ENCODE measurements around the gene KIR3DL2. TPM values are rescaled to one million over a fixed set of nuclear protein-coding genes. Genes with fewer than 3 reads are reported as not detected.
"Not testable (repeated sequence)": the region's sequence is repeated elsewhere in the genome, so short reads cannot be mapped to it uniquely, and the experiment has no call there.

The KIR3DL2 gene
- total RNA-seq, 4 donors from 2014 or later: 0.37 TPM; not detected in 3

DNA sequence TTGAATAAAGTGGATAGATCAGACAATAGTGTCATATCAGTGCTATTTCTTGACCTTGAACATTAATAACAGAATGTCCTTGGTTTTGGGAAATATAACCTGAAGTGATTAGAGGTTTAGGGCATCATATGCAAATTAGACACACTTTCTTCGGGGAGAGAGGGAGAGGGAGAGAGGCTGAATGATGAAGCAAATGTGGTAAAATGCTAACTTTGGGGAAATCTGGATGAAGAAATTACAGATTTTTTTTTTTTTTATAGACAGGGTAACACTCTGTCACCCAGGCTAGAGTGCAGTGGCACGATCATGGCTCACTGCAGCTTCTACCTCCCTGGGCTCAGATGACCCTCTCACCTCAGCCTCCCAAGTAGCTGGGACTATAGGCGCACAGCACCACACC, 51.8 kb downstream of the KIR3DL2 start:
- H3K27ac ChIP-seq: no peak overlapping the region
- no peak overlapping the region for H3K4me3 ChIP-seq
- H3K27me3 ChIP-seq: no peaks in the 10 kb centered on the region
- H3K4me1 ChIP-seq: no peaks in the 10 kb centered on the region
- no peaks in the 10 kb centered on the region for H3K9me3 ChIP-seq
- DNase-seq: no peak
- H3K36me3 ChIP-seq: no peaks in the 10 kb centered on the region
- intact Hi-C loops (cut with DNase I; ENCODE audit: low total_unique reads): no loop called here
- TF ChIP-seq, protein P1, sequence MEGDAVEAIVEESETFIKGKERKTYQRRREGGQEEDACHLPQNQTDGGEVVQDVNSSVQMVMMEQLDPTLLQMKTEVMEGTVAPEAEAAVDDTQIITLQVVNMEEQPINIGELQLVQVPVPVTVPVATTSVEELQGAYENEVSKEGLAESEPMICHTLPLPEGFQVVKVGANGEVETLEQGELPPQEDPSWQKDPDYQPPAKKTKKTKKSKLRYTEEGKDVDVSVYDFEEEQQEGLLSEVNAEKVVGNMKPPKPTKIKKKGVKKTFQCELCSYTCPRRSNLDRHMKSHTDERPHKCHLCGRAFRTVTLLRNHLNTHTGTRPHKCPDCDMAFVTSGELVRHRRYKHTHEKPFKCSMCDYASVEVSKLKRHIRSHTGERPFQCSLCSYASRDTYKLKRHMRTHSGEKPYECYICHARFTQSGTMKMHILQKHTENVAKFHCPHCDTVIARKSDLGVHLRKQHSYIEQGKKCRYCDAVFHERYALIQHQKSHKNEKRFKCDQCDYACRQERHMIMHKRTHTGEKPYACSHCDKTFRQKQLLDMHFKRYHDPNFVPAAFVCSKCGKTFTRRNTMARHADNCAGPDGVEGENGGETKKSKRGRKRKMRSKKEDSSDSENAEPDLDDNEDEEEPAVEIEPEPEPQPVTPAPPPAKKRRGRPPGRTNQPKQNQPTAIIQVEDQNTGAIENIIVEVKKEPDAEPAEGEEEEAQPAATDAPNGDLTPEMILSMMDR (IDR thresholded peaks at IDR 0.05): no peak
- no peak for TF ChIP-seq POLR2A (IDR thresholded peaks at IDR 0.05)

DNA sequence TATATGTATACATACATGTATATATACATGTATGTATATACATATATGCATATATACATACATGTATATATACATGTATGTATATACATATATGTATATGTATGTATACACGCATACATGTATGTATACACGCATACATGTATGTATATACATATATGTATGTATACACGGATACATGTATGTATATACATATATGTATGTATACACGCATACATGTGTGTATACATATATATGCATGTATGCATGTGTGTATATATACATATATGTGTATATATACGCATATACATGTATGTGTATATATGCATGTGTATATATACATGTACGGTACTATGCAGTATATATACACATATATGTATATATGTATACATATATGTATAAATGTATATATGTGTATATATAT, 53.1 kb downstream of the KIR3DL2 start:
- DNase-seq: no peak
- Histone ChIP-seq H3K4me3 (no peak overlapping the region), H3K27ac (no peak overlapping the region), H3K4me1 (no peaks in the 10 kb centered on the region), H3K36me3 (no peaks in the 10 kb centered on the region), H3K9me3 (no peaks in the 10 kb centered on the region), H3K27me3 (no peaks in the 10 kb centered on the region)
- TF ChIP-seq, protein P1 (IDR thresholded peaks at IDR 0.05): no peak
- TF ChIP-seq POLR2A (IDR thresholded peaks at IDR 0.05): no peak
- intact Hi-C loops (cut with DNase I; ENCODE audit: low total_unique reads): no loop called here

DNA sequence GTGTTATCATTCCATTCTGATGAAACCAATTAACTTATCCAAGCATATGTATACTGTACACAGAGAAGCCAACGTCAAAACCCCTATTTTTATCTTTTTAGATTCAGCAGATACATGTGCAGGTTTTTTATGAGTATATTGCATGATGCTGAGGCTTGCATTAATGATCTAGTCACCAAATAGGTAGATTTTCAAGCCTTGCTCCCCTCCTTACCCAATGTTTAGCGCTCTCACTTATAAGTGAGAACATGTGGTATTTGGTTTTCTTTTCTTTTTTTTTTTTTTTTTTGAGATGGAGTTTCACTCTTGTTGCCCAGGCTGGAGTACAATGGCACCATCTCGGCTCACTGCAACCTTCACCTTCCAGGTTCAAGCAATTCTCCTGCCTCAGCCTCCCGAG, 54.0 kb downstream of the KIR3DL2 start:
- H3K36me3 ChIP-seq; H3K9me3 ChIP-seq; H3K4me3 ChIP-seq; H3K27ac ChIP-seq; H3K27me3 ChIP-seq; intact Hi-C loops (cut with DNase I; ENCODE audit: low total_unique reads); DNase-seq; H3K4me1 ChIP-seq: not testable (repeated sequence)

DNA sequence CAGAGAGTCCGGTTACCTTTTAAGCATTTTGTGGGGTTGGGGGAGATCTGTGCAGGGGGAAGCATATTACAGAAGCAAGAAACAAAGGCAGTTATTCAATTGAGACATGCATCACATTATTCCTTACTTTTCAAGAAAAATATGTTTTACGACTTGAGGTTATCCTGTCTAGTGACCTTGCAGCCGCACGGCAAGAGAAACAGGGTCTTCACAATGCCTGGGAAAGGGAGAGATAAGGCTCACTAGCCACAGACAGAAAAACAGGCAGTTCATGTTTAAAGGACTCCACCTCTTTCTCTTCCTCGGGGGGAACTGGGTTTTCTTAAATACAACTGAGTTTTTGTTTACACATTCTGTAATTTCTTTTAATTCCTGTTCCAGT, 55.2 kb downstream of the KIR3DL2 start:
- H3K9me3 ChIP-seq: no peaks in the 10 kb centered on the region
- no peak overlapping the region for H3K27ac ChIP-seq
- intact Hi-C loops (cut with DNase I; ENCODE audit: low total_unique reads): no loop called here
- no peaks in the 10 kb centered on the region for H3K36me3 ChIP-seq
- H3K4me1 ChIP-seq: no peaks in the 10 kb centered on the region
- H3K27me3 ChIP-seq: no peaks in the 10 kb centered on the region
- no peak overlapping the region for H3K4me3 ChIP-seq
- TF ChIP-seq POLR2A (IDR thresholded peaks at IDR 0.05): no peak
- TF ChIP-seq, protein P1 (IDR thresholded peaks at IDR 0.05): no peak
- DNase-seq: no peak

DNA sequence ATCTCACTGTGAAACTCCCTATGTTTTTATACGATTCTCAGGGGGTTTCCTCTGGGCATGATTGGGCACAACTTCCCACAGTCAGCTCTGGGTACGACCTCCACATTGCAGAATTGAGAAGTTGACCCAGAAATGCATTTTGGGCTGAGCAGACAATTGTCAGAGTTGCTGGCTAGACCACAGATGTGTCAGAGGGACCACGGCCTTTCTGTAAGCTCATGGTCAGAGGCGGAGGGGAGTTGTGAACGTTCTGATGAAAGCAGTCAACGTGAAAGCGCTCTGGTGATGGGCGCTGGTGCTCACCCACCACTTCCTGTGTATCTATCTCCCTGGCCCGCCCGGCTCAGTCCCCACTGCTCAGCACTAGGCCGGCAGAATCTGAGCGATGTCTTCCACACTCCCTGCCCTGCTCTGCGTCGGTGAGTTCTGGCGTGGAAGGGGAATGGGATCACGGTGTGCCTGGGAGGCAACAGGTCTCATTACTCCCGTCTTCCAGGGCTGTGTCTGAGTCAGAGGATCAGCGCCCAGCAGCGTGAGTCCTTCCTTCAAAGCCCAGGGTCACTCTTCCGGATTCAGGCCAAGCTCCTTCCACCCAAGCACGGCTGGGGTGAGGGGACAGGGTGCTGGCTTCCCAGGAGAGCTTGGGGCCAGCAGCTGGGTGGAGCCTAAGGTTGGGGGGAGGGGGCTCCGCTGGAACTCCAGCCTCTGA, 55.7 kb downstream of the KIR3DL2 start, which contains the start of gene NCR1:
TSS of gene NCR1 (plus strand) at position 346 of the 709 bp plus-strand sequence. CDS start at position 386, 40 bp downstream.
- intact Hi-C loops (cut with DNase I; ENCODE audit: low total_unique reads): no loop called here
- Histone ChIP-seq H3K27me3 (no peaks in the 10 kb centered on the region), H3K9me3 (no peaks in the 10 kb centered on the region), H3K4me1 (no peaks in the 10 kb centered on the region), H3K36me3 (no peaks in the 10 kb centered on the region), H3K4me3 (no peak within 1 kb of the TSS), H3K27ac (no peak within 1 kb of the TSS)
- DNase-seq: no peak
- no peak for TF ChIP-seq POLR2A (IDR thresholded peaks at IDR 0.05)
- TF ChIP-seq, protein P1 (IDR thresholded peaks at IDR 0.05): no peak

Measured in uterus (tissue), 4 donors.